Activated B cell treated with CpG ODN at 0.5 μM for 24 hours (primary cell): ENCODE results near the gene MBTPS1. TPM values are rescaled to one million over a fixed set of nuclear protein-coding genes. Genes with fewer than 3 reads are reported as not detected.

Experiments used
- ATAC-seq: fragments of 200-7000 bp; cut with Tn5 transposase; one replicate; pipeline ENCODE4 v1.10.0; 2021; ENCODE audit warnings: low read depth, mild to moderate bottlenecking, moderate library complexity
- CTCF ChIA-PET: fragments of 350-600 bp; sonication (Branson Sonifier 250); formaldehyde crosslinking; loops from one replicate; lab custom pipeline; 2021; ENCODE audit warnings: antibody characterized with exemption; lab: Charles Lee
- POLR2A ChIA-PET: fragments of 350-600 bp; sonication (Branson Sonifier 250); formaldehyde crosslinking; loops from one replicate; lab custom pipeline; 2021; ENCODE audit warnings: antibody characterized with exemption; lab: Charles Lee
- DNase-seq: peaks from one replicate; pipeline ENCODE4 v3.0.0; 2022
- H3K27ac Mint-ChIP-seq: one replicate; pipeline ENCODE4 v1.8.0; 2020; ENCODE audit warnings: mixed read lengths
- H3K27me3 Mint-ChIP-seq: one replicate; pipeline ENCODE4 v1.8.0; 2021; ENCODE audit warnings: mixed read lengths
- H3K36me3 Mint-ChIP-seq: one replicate; pipeline ENCODE4 v1.8.0; 2021; ENCODE audit warnings: low read depth, mixed read lengths
- H3K4me1 Mint-ChIP-seq: one replicate; pipeline ENCODE4 v1.8.0; 2021; ENCODE audit warnings: mixed read lengths
- H3K4me3 Mint-ChIP-seq: one replicate; pipeline ENCODE4 v1.8.0; 2020; ENCODE audit warnings: mild to moderate bottlenecking, mixed read lengths
- H3K9me3 Mint-ChIP-seq: one replicate; pipeline ENCODE4 v1.8.0; 2020; ENCODE audit warnings: mixed read lengths
- CTCF ChIP-seq: fragments of 200-600 bp; IDR thresholded peaks from one replicate; pipeline ENCODE4 v1.8.0; 2022; ENCODE audit warnings: antibody characterized with exemption, mild to moderate bottlenecking
- intact Hi-C: fragments of 100-400 bp; cut with micrococcal nuclease; formaldehyde crosslinking; loops from one replicate; pipeline ENCODE4 v1.15.1; 2024
- total RNA-seq: library from RNA; stranded (reverse); gene quantifications from 2 replicates; pipeline ENCODE4 v1.2.3, GENCODE V29; 2022

MBTPS1 gene
- total RNA-seq, 1 donor from 2014 or later: 79.2 TPM

GRCh38 chr16:84029297-84030047, 87.3 kb downstream of the MBTPS1 start:
- TF ChIP-seq CTCF: no peak
- DNase-seq: no peak
- Mint-ChIP-seq H3K4me1 (peaks cover 5% of the 10 kb centered on the region), H3K27ac (no peak overlapping the region), H3K36me3 (no peaks in the 10 kb centered on the region), H3K27me3 (peaks cover 30% of the 10 kb centered on the region), H3K9me3 (no peaks in the 10 kb centered on the region), H3K4me3 (no peak overlapping the region)
- POLR2A ChIA-PET: interaction anchor here (0.5 kb wide), 1 partner anchor 213 kb away, joined by 3 read pairs; no protein-coding TSS in a partner anchor
- intact Hi-C loops: no loop called here
- ATAC-seq: no peak
- CTCF ChIA-PET: no interaction called here

DNA sequence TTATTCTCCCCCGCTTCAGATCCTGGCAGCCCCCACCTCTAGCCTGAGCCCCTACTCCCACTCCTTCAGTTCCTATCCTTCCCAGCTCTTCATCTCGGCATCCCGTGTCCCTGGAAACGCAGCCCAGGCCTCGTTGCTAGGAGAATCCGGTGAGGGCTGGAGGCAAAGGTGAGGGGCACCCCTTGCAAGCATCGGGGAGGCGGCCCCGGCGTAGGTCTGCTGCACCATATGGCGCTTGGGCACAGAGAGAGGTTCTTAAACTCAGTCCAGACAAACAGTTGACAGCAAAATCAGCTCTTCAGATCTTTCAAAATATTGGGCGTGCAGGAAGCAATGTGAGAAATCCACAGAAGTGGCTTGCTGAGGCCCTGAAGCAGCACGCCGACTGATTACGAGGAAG, 89.1 kb downstream of the MBTPS1 start:
- Mint-ChIP-seq H3K4me1 (peaks cover 5% of the 10 kb centered on the region), H3K9me3 (no peaks in the 10 kb centered on the region), H3K27me3 (peaks cover 30% of the 10 kb centered on the region)

DNA sequence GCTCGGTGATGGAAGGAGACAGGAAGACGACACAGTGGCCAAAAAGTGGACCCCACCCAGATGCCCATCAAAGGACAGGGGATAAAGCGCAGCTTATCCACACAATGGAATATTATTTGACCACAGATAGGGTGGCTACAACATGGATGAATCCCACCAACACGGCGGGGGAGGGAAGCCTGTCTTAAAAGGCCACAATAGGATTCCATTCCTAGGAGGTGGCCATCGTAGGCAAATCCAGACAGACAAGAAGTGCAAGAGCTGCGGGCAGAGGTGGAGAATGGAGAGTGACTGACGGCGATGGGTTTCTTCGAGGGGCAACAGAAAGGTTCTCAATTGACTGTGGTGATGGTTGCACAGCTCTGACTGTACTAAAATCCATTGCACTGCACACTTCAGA, 90.1 kb downstream of the MBTPS1 start:
- no peak for ATAC-seq
- ChIA-PET CTCF (no interaction called here), POLR2A (no interaction called here)
- Mint-ChIP-seq H3K4me1 (peaks cover 5% of the 10 kb centered on the region), H3K4me3 (no peak overlapping the region), H3K36me3 (no peaks in the 10 kb centered on the region), H3K27ac (no peak overlapping the region), H3K27me3 (peaks cover 30% of the 10 kb centered on the region), H3K9me3 (peaks cover 6% of the 10 kb centered on the region)
- intact Hi-C loops: no loop called here
- no peak for TF ChIP-seq CTCF
- no peak for DNase-seq

More for the DNA sequence above, 89.1 kb downstream of the MBTPS1 start:
- Mint-ChIP-seq H3K36me3 (no peaks in the 10 kb centered on the region), H3K27ac (no peak overlapping the region), H3K4me3 (no peak overlapping the region)
- DNase-seq (no peak), ATAC-seq (no peak)
- ChIA-PET CTCF (no interaction called here), POLR2A (no interaction called here)
- TF ChIP-seq CTCF: no peak
- intact Hi-C loops: no loop called here

- ATAC-seq (no peak), DNase-seq (no peak)
- H3K36me3 Mint-ChIP-seq: no peaks in the 10 kb centered on the region
- no peak for TF ChIP-seq CTCF
- peaks cover 22% of the 10 kb centered on the region for H3K27me3 Mint-ChIP-seq
- ChIA-PET CTCF (no interaction called here), POLR2A (no interaction called here)
- intact Hi-C loops: no loop called here
- H3K27ac Mint-ChIP-seq: no peak overlapping the region
- H3K4me1 Mint-ChIP-seq: peaks cover 5% of the 10 kb centered on the region
- H3K4me3 Mint-ChIP-seq: no peak overlapping the region
- H3K9me3 Mint-ChIP-seq: peaks cover 13% of the 10 kb centered on the region
Observed at GRCh38 chr16:84024854-84025253, 91.9 kb downstream of the MBTPS1 start.

GRCh38 chr16:84022644-84023043, 94.1 kb downstream of the MBTPS1 start:
- Mint-ChIP-seq H3K4me3 (no peak overlapping the region), H3K27ac (no peak overlapping the region), H3K27me3 (peaks cover 8% of the 10 kb centered on the region), H3K36me3 (no peaks in the 10 kb centered on the region), H3K4me1 (no peaks in the 10 kb centered on the region), H3K9me3 (peaks cover 17% of the 10 kb centered on the region)
- DNase-seq (no peak), ATAC-seq (no peak)
- TF ChIP-seq CTCF: no peak
- ChIA-PET CTCF (no interaction called here), POLR2A (no interaction called here)
- intact Hi-C loops: no loop called here
